Middle frontal gyrus (tissue), 1 donor: ENCODE data around the gene PADI2.

Experiments used
- DNase-seq: peaks from one replicate; pipeline ENCODE4 v3.0.0-alpha.2; 2015; ENCODE audit warnings: low spot score; ENCODE audit errors: extremely low spot score

PADI2 gene

GRCh38 chr1:17059391-17060305 is 59.6 kb downstream of the PADI2 start:
- DNase-seq = peak; percentile 43

- no peak for DNase-seq
Observed at GRCh38 chr1:17056551-17056950, 62.7 kb downstream of the PADI2 start.

GRCh38 chr1:17055801-17056200 is 63.5 kb downstream of the PADI2 start:
- no peak for DNase-seq

- peak; percentile 97 for DNase-seq
Observed at GRCh38 chr1:17053685-17054410, 65.4 kb downstream of the PADI2 start, which contains the start of gene SDHB. TSS of gene SDHB (minus strand) at chr1:17054032. CDS start at chr1:17054019, 13 bp downstream.

GRCh38 chr1:17053086-17053684 is 66.1 kb downstream of the PADI2 start:
- DNase-seq = no peak

GRCh38 chr1:17052641-17053040 is 66.6 kb downstream of the PADI2 start:
- DNase-seq = no peak

- no peak for DNase-seq
Observed at GRCh38 chr1:17052038-17052437, 67.2 kb downstream of the PADI2 start.

- DNase-seq = no peak
Observed at GRCh38 chr1:17047924-17048323, 71.3 kb downstream of the PADI2 start.

GRCh38 chr1:17046334-17046657 is 73.0 kb downstream of the PADI2 start:
- no peak for DNase-seq

- DNase-seq = peak; percentile 43
Observed at GRCh38 chr1:17045634-17046333, 73.5 kb downstream of the PADI2 start.

- no peak for DNase-seq
Observed at GRCh38 chr1:17045150-17045549, 74.1 kb downstream of the PADI2 start.

- DNase-seq = no peak
Observed at GRCh38 chr1:17043676-17044075, 75.6 kb downstream of the PADI2 start.

- DNase-seq = no peak
Observed at GRCh38 chr1:17040135-17040534, 79.1 kb downstream of the PADI2 start.

GRCh38 chr1:17039522-17039921 is 79.7 kb downstream of the PADI2 start:
- DNase-seq = no peak

- no peak for DNase-seq
Observed at GRCh38 chr1:17033481-17033880, 85.8 kb downstream of the PADI2 start.

GRCh38 chr1:17032741-17033140 is 86.5 kb downstream of the PADI2 start:
- no peak for DNase-seq

GRCh38 chr1:17031436-17031835 is 87.8 kb downstream of the PADI2 start:
- no peak for DNase-seq

GRCh38 chr1:17030206-17030605 is 89.0 kb downstream of the PADI2 start:
- DNase-seq = no peak

- DNase-seq = no peak
Observed at GRCh38 chr1:17028662-17029188, 90.5 kb downstream of the PADI2 start.

- DNase-seq = no peak
Observed at GRCh38 chr1:17027900-17028299, 91.4 kb downstream of the PADI2 start.

GRCh38 chr1:17027403-17027802 is 91.8 kb downstream of the PADI2 start:
- DNase-seq = no peak
